SU-DHL-6 (cell line): ENCODE measurements around the gene PPP2R1A.

ENCODE experiments used
- H2AFZ ChIP-seq: fragments of 200-600 bp; sonication (generic); 2 replicates; pipeline ENCODE4 v1.6.1; 2014; ENCODE audit warnings: low read depth, mild to moderate bottlenecking, moderate library complexity, mixed read lengths, antibody characterized with exemption, low read length; ENCODE audit not compliant: severe bottlenecking
- H3F3A ChIP-seq: fragments of 200-600 bp; shearing (Covaris generic); 2 replicates; pipeline ENCODE4 v1.6.0; 2016; ENCODE audit warnings: antibody characterized with exemption, mild to moderate bottlenecking; ENCODE audit not compliant: insufficient read depth
- H3K27ac ChIP-seq: fragments of 200-600 bp; sonication (generic); 2 replicates; pipeline ENCODE4 v1.5.1; 2016; ENCODE audit warnings: low read depth, mild to moderate bottlenecking, low read length, moderate library complexity, mixed read lengths
- H3K27me3 ChIP-seq: fragments of 200-600 bp; sonication (generic), shearing (Covaris generic); 2 replicates; pipeline ENCODE4 v1.6.0; 2014; ENCODE audit warnings: mild to moderate bottlenecking, low read length
- H3K36me3 ChIP-seq: fragments of 200-600 bp; sonication (generic); 2 replicates; pipeline ENCODE4 v1.6.1; 2014; ENCODE audit warnings: mild to moderate bottlenecking, low read length, mixed read lengths
- H3K4me2 ChIP-seq: fragments of 300-600, 200-600 bp; shearing (Covaris generic), sonication (generic); 2 replicates; pipeline ENCODE4 v1.6.0; 2014; ENCODE audit warnings: low read length, low read depth, mild to moderate bottlenecking; ENCODE audit not compliant: poor library complexity, severe bottlenecking
- H3K4me3 ChIP-seq: fragments of 200-600 bp; sonication (generic); 2 replicates; pipeline ENCODE4 v1.5.1; 2014; ENCODE audit warnings: antibody characterized with exemption, low read length, mild to moderate bottlenecking, mixed read lengths; ENCODE audit not compliant: insufficient read depth, poor library complexity, severe bottlenecking
- H3K79me2 ChIP-seq: fragments of 200-600 bp; sonication (generic); 2 replicates; pipeline ENCODE4 v1.6.1; 2014; ENCODE audit warnings: mild to moderate bottlenecking, low read length, moderate library complexity; ENCODE audit not compliant: insufficient read depth
- H3K9ac ChIP-seq: fragments of 200-600 bp; sonication (generic); 2 replicates; pipeline ENCODE4 v1.7.0; 2014; ENCODE audit warnings: mild to moderate bottlenecking, low read length
- H3K9me2 ChIP-seq: fragments of 200-600 bp; sonication (generic); replicated peaks from 2 replicates; pipeline ENCODE4 v1.6.1; 2014; ENCODE audit warnings: low read length; ENCODE audit not compliant: insufficient read depth
- H3K9me3 ChIP-seq: fragments of 200-600 bp; sonication (generic); 2 replicates; pipeline ENCODE4 v1.6.1; 2014; ENCODE audit warnings: low read length, mixed read lengths; ENCODE audit not compliant: insufficient read depth
- H4K20me1 ChIP-seq: fragments of 200-600 bp; sonication (generic); 2 replicates; pipeline ENCODE4 v1.6.1; 2014; ENCODE audit warnings: low read depth, mild to moderate bottlenecking, antibody characterized with exemption, low read length, moderate library complexity, mixed read lengths
- CTCF ChIP-seq: fragments of 200-600 bp; sonication (generic); IDR thresholded peaks from one replicate; pipeline ENCODE4 v1.5.1; 2017; ENCODE audit warnings: antibody characterized with exemption, mild to moderate bottlenecking, low read length, moderate library complexity; ENCODE audit not compliant: insufficient read depth, poor library complexity, severe bottlenecking
- EZH2phosphoT487 ChIP-seq: fragments of 200-600 bp; sonication (generic), shearing (Covaris generic); conservative IDR thresholded peaks from 2 replicates; pipeline ENCODE4 v1.6.1; 2018; ENCODE audit warnings: mild to moderate bottlenecking, antibody characterized with exemption, low read length, moderate library complexity, mixed read lengths

PPP2R1A gene

GRCh38 chr19:52176574-52176973 is 13.3 kb upstream of the PPP2R1A start:
- no peak overlapping the region for H3K4me2 ChIP-seq
- H3K27ac ChIP-seq, result no peak overlapping the region
- H3K9me2 ChIP-seq, result no peaks in the 10 kb centered on the region
- H3K79me2 ChIP-seq, result no peaks in the 10 kb centered on the region
- H3K9me3 ChIP-seq, result no peaks in the 10 kb centered on the region
- H3K36me3 ChIP-seq, result no peaks in the 10 kb centered on the region
- no peak overlapping the region for H3K4me3 ChIP-seq
- no peaks in the 10 kb centered on the region for H4K20me1 ChIP-seq
- no peak overlapping the region for H3K9ac ChIP-seq
- TF ChIP-seq EZH2phosphoT487 (no peak), CTCF (no peak)
- no peaks in the 10 kb centered on the region for H3F3A ChIP-seq
- no peak overlapping the region for H2AFZ ChIP-seq
- no peaks in the 10 kb centered on the region for H3K27me3 ChIP-seq

- H3K4me2 ChIP-seq, result no peak overlapping the region
- H3K79me2 ChIP-seq, result peaks cover 23% of the 10 kb centered on the region
- H3K9me2 ChIP-seq, result no peaks in the 10 kb centered on the region
- no peak overlapping the region for H3K9ac ChIP-seq
- no peak overlapping the region for H3K27ac ChIP-seq
- TF ChIP-seq EZH2phosphoT487 (no peak), CTCF (no peak)
- H3K9me3 ChIP-seq, result no peaks in the 10 kb centered on the region
- no peak overlapping the region for H3K4me3 ChIP-seq
- H4K20me1 ChIP-seq, result no peaks in the 10 kb centered on the region; the same call in 1 of the 2 replicates
- H2AFZ ChIP-seq, result no peak overlapping the region
- no peaks in the 10 kb centered on the region for H3K27me3 ChIP-seq
- no peaks in the 10 kb centered on the region for H3K36me3 ChIP-seq
- H3F3A ChIP-seq, result no peaks in the 10 kb centered on the region; the same call in 1 of the 2 replicates
These were observed 2.4 kb upstream of the PPP2R1A start for GRCh38 chr19:52187407-52187806.

GRCh38 chr19:52188822-52189734 is 774 bp upstream of the PPP2R1A start:
- Histone ChIP-seq H3K36me3 (peaks cover 6% of the 10 kb centered on the region; the same call in 1 of the 2 replicates), H3K4me3 (peak overlapping the region; percentile 58), H3K9me2 (no peaks in the 10 kb centered on the region), H3K27ac (peak overlapping the region; percentile 88), H4K20me1 (no peaks in the 10 kb centered on the region; the same call in 1 of the 2 replicates), H3K79me2 (peaks cover 40% of the 10 kb centered on the region), H3F3A (no peaks in the 10 kb centered on the region; the same call in 1 of the 2 replicates), H3K4me2 (peak overlapping the region; percentile 98), H3K9ac (peak overlapping the region; percentile 73), H3K27me3 (no peaks in the 10 kb centered on the region), H3K9me3 (no peaks in the 10 kb centered on the region), H2AFZ (peak overlapping the region; percentile 63)
- no peak for TF ChIP-seq EZH2phosphoT487
- TF ChIP-seq CTCF, result no peak
